ENCODE results near the gene NECAB3.

DNA sequence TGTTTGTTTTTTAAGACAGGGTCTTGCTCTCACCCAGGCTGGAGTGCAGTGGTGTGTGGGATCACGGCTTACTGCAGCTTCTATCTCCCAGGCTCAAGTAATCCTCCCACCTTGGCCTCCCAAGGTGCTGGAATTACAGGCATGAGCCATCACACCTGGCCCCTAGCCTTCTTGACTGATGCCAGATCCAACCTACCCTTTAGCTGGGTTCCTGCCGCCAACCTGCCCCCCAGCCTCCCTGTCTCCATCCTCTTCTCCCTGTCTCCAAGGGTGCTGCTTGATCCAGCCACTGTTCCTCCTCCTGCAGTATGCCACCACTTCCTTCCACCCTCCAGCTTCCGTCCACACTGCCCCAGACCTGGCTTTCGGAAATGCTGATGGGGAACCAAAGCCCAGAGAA, 15.3 kb downstream of the NECAB3 start:
- TF ChIP-seq, protein P1, sequence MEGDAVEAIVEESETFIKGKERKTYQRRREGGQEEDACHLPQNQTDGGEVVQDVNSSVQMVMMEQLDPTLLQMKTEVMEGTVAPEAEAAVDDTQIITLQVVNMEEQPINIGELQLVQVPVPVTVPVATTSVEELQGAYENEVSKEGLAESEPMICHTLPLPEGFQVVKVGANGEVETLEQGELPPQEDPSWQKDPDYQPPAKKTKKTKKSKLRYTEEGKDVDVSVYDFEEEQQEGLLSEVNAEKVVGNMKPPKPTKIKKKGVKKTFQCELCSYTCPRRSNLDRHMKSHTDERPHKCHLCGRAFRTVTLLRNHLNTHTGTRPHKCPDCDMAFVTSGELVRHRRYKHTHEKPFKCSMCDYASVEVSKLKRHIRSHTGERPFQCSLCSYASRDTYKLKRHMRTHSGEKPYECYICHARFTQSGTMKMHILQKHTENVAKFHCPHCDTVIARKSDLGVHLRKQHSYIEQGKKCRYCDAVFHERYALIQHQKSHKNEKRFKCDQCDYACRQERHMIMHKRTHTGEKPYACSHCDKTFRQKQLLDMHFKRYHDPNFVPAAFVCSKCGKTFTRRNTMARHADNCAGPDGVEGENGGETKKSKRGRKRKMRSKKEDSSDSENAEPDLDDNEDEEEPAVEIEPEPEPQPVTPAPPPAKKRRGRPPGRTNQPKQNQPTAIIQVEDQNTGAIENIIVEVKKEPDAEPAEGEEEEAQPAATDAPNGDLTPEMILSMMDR (IDR thresholded peaks at IDR 0.05; ENCODE audit: low read length), result no peak
- TF ChIP-seq EZH2 (IDR thresholded peaks at IDR 0.05; ENCODE audit: borderline replicate concordance, low read length), result no peak
